Pancreas (tissue), 10 donors: ENCODE data around the gene SERPINB7. TPM values are rescaled to one million over a fixed set of nuclear protein-coding genes. Genes with fewer than 3 reads are reported as not detected.

Experiments used
- ATAC-seq, 4 donors: fragments of 200-7000 bp; cut with Tn5 transposase; one replicate each; pipeline versions ENCODE4 v1.8.0 to v1.9.1; 2020; ENCODE audit warnings: mild to moderate bottlenecking in 4 of 4, moderate library complexity in 4 of 4
- DNase-seq, 6 donors: peaks; one replicate each; pipeline ENCODE4 v3.0.0-alpha.2; 2020
- FAIRE-seq: peaks from 2 replicates; lab custom pipeline; 2012; peaks lifted over from hg19 to GRCh38; lab: Jason Lieb, UNC
- H3K27ac ChIP-seq, 4 donors: fragments of 200-600 bp; sonication (generic); 1 replicate in 3 of 4; 2 replicates in 1 of 4; pipeline versions ENCODE4 v1.5.0 to v1.8.0; 2020
- H3K27me3 ChIP-seq, 4 donors: fragments of 200-600 bp; one replicate each; pipeline ENCODE4 v1.8.0; 2021
- H3K36me3 ChIP-seq, 3 donors: fragments of 200-600 bp; sonication (generic) in 1 of 3; one replicate each; pipeline versions ENCODE4 v1.5.0 to v1.8.0; 2020 to 2021
- H3K4me1 ChIP-seq, 3 donors: fragments of 200-600 bp; one replicate each; pipeline ENCODE4 v1.8.0; 2021
- H3K4me3 ChIP-seq, 4 donors: fragments of 200-600 bp; sonication (generic) in 2 of 4; one replicate each; pipeline versions ENCODE4 v1.5.0 to v1.8.0; 2020 to 2021
- H3K9me3 ChIP-seq, 4 donors: fragments of 200-600 bp; one replicate each; pipeline ENCODE4 v1.8.0; 2021
- WGBS, 2 donors: extraction: QIAGEN DNeasy Blood & Tissue Kit; methylation state at CpG; one replicate each; pipeline ENCODE4 v1.1.7; 2013; 5-methylcytosine and 5-hydroxymethylcytosine counted together
- intact Hi-C, 3 donors: fragments of 100-400 bp; cut with DNase I; formaldehyde crosslinking; loops; one replicate each; pipeline versions ENCODE4 v1.11.1 to v1.14.2; 2022
- polyA plus RNA-seq, 2 donors: library from polyadenylated mRNA; stranded (reverse); fragments of 200-250 nt; gene quantifications; one replicate each; pipeline ENCODE4 v1.2.3, GENCODE V29; 2013
- total RNA-seq, 6 donors: library from RNA; stranded (reverse); fragmentation: NEBNext Ultra II Directional in 4 of 6; extraction: Animal tissue kit (Norgen Biotek cat#: 25700) in 4 of 6; gene quantifications; one replicate each; pipeline versions ENCODE4 v1.2.1 to v1.2.4, GENCODE V29; 2021 to 2023
- TF ChIP-seq, protein P1 (sequence below), 4 donors: fragments of 200-600 bp; sonication (generic) in 3 of 4; IDR thresholded peaks; one replicate each; pipeline versions ENCODE4 v1.5.0 to v1.8.0; 2021; ENCODE audit warnings: antibody characterized with exemption in 4 of 4
- donor health status: healthy with polysubstance abuse.
- donor health status: DM: no; HTN: no; CAD: no; lungs with moderate emphysema.
- donor health status: DM: no; HTN: no; CAD: no.
- donor health status: control.
- donor health status: control.
- donor health status: Bipolar disorder and iron deficiency.
- donor health status: DM: yes; HTN: yes; CAD: no.
- donor health status: DM: no; HTN: no; CAD: no.
- donor health status: DM: no; HTN: no; CAD: no.
- donor health status: DM: yes; HTN: yes; CAD: no.

The SERPINB7 gene
- total and polyA plus RNA-seq, 8 donors: not detected

DNA sequence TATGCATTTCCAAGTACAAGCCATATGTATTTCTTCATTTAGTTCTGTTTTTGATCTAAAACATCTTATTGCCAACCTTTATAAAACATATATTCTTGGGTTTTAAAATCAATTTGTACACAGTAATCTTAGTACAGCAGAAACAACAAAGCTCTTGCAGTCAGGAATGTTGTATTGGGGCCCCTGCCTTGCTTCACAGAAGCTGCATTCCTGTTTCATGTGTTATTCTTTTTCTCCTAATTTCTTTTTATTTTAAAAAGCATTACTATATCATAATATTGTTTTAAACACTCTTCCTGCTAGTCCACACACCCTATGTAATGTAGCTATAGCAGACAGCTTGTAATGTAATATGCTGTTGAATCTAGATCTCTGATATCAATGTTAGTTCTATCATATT, 24.0 kb downstream of the SERPINB7 start:
- Histone ChIP-seq H3K9me3 (no peaks in the 10 kb centered on the region), H3K27ac (no peak overlapping the region), H3K4me3 (no peak overlapping the region), H3K4me1 (no peaks in the 10 kb centered on the region), H3K36me3 (no peaks in the 10 kb centered on the region), H3K27me3 (no peaks in the 10 kb centered on the region)
- ATAC-seq: no peak
- intact Hi-C loops: no loop called here
- no peak for DNase-seq
- no peak for FAIRE-seq
- TF ChIP-seq, protein P1, sequence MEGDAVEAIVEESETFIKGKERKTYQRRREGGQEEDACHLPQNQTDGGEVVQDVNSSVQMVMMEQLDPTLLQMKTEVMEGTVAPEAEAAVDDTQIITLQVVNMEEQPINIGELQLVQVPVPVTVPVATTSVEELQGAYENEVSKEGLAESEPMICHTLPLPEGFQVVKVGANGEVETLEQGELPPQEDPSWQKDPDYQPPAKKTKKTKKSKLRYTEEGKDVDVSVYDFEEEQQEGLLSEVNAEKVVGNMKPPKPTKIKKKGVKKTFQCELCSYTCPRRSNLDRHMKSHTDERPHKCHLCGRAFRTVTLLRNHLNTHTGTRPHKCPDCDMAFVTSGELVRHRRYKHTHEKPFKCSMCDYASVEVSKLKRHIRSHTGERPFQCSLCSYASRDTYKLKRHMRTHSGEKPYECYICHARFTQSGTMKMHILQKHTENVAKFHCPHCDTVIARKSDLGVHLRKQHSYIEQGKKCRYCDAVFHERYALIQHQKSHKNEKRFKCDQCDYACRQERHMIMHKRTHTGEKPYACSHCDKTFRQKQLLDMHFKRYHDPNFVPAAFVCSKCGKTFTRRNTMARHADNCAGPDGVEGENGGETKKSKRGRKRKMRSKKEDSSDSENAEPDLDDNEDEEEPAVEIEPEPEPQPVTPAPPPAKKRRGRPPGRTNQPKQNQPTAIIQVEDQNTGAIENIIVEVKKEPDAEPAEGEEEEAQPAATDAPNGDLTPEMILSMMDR (IDR thresholded peaks at IDR 0.05): no peak

DNA sequence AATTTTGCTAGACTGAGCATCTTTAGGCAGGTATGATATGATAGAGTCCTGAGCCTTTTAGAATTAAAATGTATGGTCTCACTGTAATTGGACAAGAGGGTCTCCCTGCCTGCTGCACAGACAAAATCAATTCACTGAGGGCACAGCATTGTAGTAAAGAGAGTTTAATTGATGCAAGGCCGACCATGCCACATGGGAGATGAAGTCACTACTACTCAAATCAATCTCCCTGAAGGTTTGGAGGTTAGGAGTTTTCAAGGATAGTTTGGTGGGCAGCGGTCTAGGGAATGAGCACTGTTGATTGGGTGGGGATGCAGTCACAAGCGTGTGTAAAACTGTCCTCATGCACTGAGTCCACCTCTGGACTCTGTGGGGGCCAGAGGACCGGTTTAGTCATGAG, 26.1 kb downstream of the SERPINB7 start:
- intact Hi-C loops: no loop called here
- ATAC-seq (no peak), DNase-seq (no peak), FAIRE-seq (no peak)
- H3K4me1 ChIP-seq: no peaks in the 10 kb centered on the region
- TF ChIP-seq, protein P1 (IDR thresholded peaks at IDR 0.05): no peak
- H3K27ac ChIP-seq: no peak overlapping the region
- H3K4me3 ChIP-seq: no peak overlapping the region
- H3K27me3 ChIP-seq: no peaks in the 10 kb centered on the region
- H3K9me3 ChIP-seq: no peaks in the 10 kb centered on the region
- WGBS, 2 donors: 77 to 81% methylated on average over 4 of the region's 4 CpGs
- H3K36me3 ChIP-seq: no peaks in the 10 kb centered on the region

DNA sequence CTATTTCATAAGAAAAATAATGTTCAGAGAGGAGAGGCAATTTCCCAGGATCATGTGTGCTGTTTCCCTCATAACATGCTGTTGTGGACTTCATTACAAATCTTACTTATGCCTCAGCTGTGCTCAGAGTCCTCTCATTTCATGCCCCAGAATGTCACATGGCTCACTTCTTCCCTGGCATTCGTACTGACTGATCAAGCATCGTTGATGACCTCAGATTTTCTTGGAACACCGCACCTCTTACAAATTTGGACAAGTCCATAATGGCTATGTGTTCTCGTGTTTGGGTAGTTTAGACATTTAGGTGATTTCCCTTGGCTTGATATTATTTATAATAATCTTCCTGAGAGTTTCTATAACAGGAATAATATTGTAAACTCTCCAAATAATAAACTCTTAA, 32.9 kb downstream of the SERPINB7 start:
- Histone ChIP-seq H3K9me3 (no peaks in the 10 kb centered on the region), H3K36me3 (no peaks in the 10 kb centered on the region), H3K27ac (no peak overlapping the region), H3K4me1 (no peaks in the 10 kb centered on the region), H3K4me3 (no peak overlapping the region), H3K27me3 (no peaks in the 10 kb centered on the region)
- DNase-seq (no peak), ATAC-seq (no peak), FAIRE-seq (no peak)
- TF ChIP-seq, protein P1 (IDR thresholded peaks at IDR 0.05): no peak
- intact Hi-C loops: no loop called here
- 54 to 61% methylated on average over 4 of the region's 4 CpGs for WGBS, 2 donors

DNA sequence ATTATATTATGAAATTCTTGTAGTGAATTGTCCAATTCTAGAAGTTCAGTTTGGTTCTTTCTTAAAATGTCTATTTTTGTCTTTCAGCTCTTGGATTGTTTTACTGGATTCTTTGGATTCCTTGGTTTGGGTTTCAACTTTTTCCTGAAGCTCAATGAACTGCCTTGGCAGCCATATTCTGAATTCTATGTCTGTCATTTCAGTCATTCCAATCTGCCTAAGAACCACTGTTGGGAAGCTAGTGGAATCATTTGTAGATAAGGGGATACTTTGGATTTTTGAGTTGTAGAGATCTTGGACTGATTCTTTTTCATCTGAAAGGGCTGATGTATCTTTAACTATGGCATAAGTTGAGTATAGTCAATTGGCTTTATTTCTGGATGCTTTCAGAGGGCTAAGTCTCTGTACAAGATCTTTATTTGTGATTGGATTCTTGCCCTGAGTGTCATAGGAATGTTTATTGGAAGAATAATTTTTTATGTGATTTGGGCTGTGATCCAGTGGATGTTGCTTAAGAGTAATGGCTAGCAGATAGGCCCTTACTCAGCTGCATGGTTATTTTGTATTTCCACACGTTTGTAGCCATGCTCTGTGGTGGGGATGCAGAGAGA, 42.3 kb downstream of the SERPINB7 start:
- Histone ChIP-seq H3K4me3 (no peak overlapping the region), H3K27me3 (no peaks in the 10 kb centered on the region), H3K4me1 (no peaks in the 10 kb centered on the region), H3K36me3 (no peaks in the 10 kb centered on the region), H3K9me3 (no peaks in the 10 kb centered on the region), H3K27ac (no peak overlapping the region)
- TF ChIP-seq, protein P1 (IDR thresholded peaks at IDR 0.05): no peak
- WGBS, 2 donors: 24 to 31% methylated on average over 1 of the region's 1 CpG
- no peak for DNase-seq
- peak in 1 of 4 donors; percentile 30 for ATAC-seq
- intact Hi-C loops: no loop called here
- FAIRE-seq: peak; percentile 29

DNA sequence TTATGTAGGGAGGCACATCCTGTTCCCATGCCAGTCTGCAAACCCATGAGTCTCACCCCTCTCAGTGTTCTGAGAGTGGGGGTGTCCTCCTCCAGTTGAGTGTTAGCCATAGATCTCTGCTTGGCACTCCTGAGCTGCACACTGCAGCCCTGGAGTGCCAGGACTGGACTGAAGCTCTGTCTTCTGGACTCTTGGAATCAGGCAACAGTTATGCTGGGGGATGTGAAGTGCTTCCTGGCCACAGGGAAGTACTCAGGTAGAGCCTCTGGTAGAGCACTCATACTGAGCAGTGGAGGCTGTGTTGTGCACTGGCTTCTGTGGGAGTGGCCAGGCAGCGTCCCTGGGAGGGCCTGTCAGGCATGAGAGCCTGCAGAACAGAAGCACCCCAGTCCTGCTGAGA, 43.0 kb downstream of the SERPINB7 start:
- FAIRE-seq (no peak), ATAC-seq (no peak), DNase-seq (no peak)
- TF ChIP-seq, protein P1 (IDR thresholded peaks at IDR 0.05): no peak
- Histone ChIP-seq H3K9me3 (no peaks in the 10 kb centered on the region), H3K27me3 (no peaks in the 10 kb centered on the region), H3K27ac (no peak overlapping the region), H3K4me1 (no peaks in the 10 kb centered on the region), H3K36me3 (no peaks in the 10 kb centered on the region), H3K4me3 (no peak overlapping the region)
- WGBS, 2 donors: 36 to 62% methylated on average over 1 of the region's 1 CpG
- intact Hi-C loops: no loop called here
